Esophagus muscularis mucosa (tissue), 3 donors: ENCODE data around the gene RETREG1.

Source experiments
- CTCF ChIP-seq, 3 experiments: fragments of 200-600 bp in 2 of 3; fragments of 450-650 bp in 1 of 3; sonication (generic) in 2 of 3; IDR thresholded peaks; one replicate each; pipeline ENCODE4 v1.5.1; 2017 to 2019; ENCODE audit warnings: antibody characterized with exemption in 3 of 3, mild to moderate bottlenecking in 2 of 3, moderate library complexity in 1 of 3
- POLR2A ChIP-seq: fragments of 450-650 bp; IDR thresholded peaks from one replicate; pipeline ENCODE4 v1.6.1; 2017; ENCODE audit warnings: antibody characterized with exemption, moderate library complexity, mild to moderate bottlenecking, low read depth
- POLR2AphosphoS5 ChIP-seq, 2 donors: sonication (generic); formaldehyde crosslinking; IDR thresholded peaks; one replicate each; pipeline ENCODE4 v1.6.1; 2017; ENCODE audit warnings: antibody characterized with exemption in 2 of 2

- TF ChIP-seq POLR2A (no peak), CTCF (IDR thresholded peaks at IDR 0.05) (no peak), POLR2AphosphoS5 (IDR thresholded peaks at IDR 0.05) (no peak)
These were observed 189.2 kb downstream of the RETREG1 start for GRCh38 chr5:16427587-16427986.
